Right renal cortex interstitium (tissue), 3 donors: Measurements from ENCODE around the gene CRABP2. TPM values are rescaled to one million over a fixed set of nuclear protein-coding genes. Genes with fewer than 3 reads are reported as not detected.
A peak's percentile ranks its signal among the peaks of the same experiment; 100 is the strongest.

Experiments used
- DNase-seq, 3 donors: peaks; one replicate each; pipeline ENCODE4 v3.0.0-alpha.2; 2013; ENCODE audit warnings: low read depth in 3 of 3, low spot score in 2 of 3
- polyA plus RNA-seq, 3 donors: library from polyadenylated mRNA; unstranded; fragments of 120-200 nt; gene quantifications; one replicate each; pipeline ENCODE4 v1.2.1, GENCODE V29; 2013; ENCODE audit not compliant: insufficient read length in 3 of 3

Gene CRABP2
- polyA plus RNA-seq, 3 donors, result 78.4 to 87.5 (median 86.4) TPM

DNA sequence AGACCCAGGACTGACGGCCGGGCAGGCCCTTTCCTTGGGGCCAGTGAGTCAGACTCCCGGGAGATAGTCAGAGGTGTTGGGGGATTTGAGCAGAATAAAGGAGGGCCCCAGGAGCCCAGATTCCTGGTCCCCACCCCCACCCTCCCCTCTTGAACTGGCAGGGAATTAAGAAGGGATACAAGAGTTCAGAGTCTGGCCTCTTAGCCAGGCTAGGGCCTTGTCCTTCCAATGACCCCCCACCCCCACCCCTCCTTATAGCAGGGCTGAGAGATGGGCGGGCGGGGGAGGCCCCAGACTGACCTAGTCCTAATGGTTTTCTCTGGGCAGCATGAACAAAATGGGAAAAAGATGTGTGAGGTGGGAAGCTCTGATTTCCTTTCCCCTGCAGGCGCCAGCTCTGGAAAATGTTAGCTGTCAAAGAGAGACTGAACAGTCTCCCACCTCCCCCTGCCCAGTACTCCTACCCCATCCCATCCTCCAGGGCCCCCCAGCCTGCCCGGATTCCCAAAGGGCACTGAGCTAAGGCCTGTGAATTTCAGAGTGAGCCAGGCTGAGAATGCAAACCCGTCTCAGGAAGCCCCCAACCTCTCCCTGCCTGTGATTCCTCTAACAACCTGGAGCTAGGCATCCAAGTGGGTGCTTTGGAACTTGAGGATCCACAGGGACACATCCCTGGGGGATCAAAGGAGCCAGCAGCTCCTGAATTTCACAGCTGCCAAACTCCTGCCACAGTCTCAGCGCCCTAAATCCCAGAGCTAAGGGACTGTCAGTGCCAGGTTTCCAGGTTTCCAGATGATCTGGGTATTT, 5.8 kb upstream of the CRABP2 start:
- DNase-seq, result no peak

- no peak for DNase-seq
Observed at GRCh38 chr1:156709757-156710489, 4.5 kb upstream of the CRABP2 start.

- no peak for DNase-seq
Observed at GRCh38 chr1:156709031-156709430, 3.6 kb upstream of the CRABP2 start.

DNA sequence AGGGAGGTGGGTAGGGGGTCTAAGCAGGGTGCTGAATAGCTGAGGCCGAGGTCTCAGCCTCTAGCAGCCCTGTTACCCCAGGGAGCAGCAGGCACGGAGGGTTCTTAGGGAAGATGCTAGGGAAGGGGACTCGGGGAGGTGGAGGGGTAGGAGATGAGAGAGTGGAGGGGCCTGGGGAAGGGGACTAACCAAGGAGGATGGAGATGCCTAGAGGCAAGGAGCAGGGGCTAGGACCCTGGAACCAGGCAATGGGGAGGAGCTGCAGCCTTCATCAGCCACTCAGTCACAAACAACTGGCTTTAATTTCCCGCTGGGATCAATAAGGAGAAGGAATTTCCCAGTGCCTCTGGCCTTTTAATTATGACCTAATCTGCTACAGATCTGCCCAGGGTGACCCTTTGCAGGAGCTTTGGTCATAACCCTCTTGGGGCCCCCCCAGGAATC, 2.9 kb upstream of the CRABP2 start:
- DNase-seq, result no peak

- DNase-seq, result no peak
Observed at GRCh38 chr1:156707417-156708217, 2.2 kb upstream of the CRABP2 start.

DNA sequence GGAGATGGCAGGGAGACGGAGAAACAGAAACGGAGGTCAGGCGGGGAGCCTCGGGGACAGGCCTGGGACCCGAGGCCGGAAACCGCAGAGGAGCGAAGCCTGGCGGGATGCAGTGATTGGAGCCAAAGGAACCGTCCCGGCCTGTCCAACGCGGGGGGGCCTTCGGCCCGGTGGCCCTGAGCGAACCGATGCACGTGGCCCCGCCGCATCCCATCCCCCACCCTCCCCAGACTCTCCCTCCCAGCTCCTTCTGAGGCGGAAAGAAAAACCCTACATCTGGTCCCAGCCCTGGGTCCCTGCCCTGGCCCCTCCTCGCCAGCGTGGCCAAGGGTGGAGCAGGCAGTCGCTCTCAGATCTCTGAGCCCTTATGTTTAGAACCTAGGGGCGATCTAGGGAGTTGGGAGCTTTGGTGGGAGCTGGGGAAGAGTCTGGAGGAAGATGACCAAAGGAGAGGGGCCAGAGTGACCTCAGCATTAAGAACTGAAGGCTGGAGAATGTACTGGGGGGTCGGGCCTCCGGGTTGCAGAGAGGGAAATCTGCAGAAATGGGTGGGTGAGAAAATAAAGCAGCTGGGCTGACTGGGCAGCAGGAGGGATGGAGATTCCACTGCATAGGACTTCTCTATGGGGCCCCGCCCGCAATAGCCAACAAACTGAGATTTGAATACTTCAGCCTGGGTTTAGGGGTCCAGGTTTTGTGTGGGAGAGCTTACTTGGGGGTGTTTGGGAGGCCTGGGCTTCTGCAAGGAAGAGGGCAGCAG, 1.5 kb upstream of the CRABP2 start:
- DNase-seq, result no peak

GRCh38 chr1:156705918-156706656, 704 bp upstream of the CRABP2 start:
- peak in 1 of 3 donors; percentile 58 for DNase-seq

DNA sequence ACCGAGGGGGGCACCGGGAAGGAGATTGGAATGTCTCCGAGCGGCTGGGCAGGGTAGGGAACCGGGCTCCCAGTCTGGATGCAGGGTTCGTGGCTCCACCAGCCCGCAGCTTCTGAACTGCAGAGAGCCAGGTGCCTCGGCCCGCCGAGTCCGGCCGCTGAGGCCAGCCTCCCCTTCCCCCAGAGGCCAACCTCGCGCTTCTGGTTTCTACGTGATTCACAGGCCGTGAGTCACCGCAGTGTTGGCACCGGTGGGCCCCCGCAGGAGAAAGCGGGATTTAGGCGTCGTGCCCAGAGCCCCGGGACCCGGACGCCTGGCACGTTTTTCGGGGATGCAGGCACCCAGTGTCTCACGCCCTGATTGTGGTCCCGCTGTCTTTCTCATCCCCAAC, 458 bp downstream of the CRABP2 start:
- no peak for DNase-seq

GRCh38 chr1:156704166-156704711, 1.1 kb downstream of the CRABP2 start:
- DNase-seq, result no peak

DNA sequence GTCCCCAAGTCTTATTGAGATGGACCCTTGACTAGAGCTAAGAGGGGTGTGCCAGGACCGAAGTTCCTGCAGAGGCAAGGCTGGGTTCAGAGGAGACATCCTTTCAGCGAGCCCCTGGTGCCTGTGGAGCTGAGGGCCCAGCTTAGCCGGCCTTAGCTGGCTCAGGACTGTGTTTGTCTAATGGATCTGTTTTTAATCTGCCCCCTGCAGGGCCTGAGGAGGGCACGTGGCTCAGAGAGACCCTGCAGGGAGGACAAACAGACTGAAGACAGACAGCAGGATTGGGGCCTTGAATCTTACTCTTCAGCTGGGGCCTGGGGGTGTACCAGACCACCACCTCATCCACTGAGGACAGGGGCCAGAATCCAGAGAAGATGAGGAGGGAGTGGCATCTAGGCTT, 1.6 kb downstream of the CRABP2 start:
- DNase-seq, result no peak

DNA sequence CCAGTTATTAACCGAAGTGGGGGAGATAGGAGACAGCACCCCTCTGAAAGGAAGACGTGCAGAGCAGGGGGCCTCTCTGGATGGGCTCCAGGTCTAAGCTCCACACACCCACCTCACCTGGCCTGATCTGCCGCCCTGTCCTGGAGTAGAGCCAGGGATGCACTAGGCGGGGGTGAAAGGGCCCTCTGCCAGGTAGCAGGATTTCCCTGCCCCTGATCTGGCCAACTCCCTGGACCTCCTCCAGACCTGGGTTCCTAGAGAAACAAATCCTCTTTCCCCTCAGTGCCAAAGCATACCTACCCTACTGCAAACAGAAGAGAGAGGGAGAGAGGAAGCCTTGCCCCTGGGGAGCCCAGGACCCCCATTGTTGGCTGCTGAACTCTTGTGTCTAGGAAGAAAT, 2.0 kb downstream of the CRABP2 start:
- no peak for DNase-seq

GRCh38 chr1:156700736-156701531, 4.4 kb downstream of the CRABP2 start:
- DNase-seq, result no peak

- no peak for DNase-seq
Observed at GRCh38 chr1:156698995-156699394, 6.4 kb downstream of the CRABP2 start.

GRCh38 chr1:156697481-156697880, 7.9 kb downstream of the CRABP2 start:
- no peak for DNase-seq

GRCh38 chr1:156696755-156697154, 8.6 kb downstream of the CRABP2 start:
- no peak for DNase-seq

- no peak for DNase-seq
Observed at GRCh38 chr1:156694690-156694962, 10.8 kb downstream of the CRABP2 start.

GRCh38 chr1:156693848-156694689, 11.3 kb downstream of the CRABP2 start:
- no peak for DNase-seq
